GM19351 (cell line): ENCODE results near the gene PSMD8.
"Not testable (repeated sequence)": the region's sequence is repeated elsewhere in the genome, so short reads cannot be mapped to it uniquely, and the experiment has no call there.

Source experiments
- ATAC-seq: cut with Tn5 transposase; IDR thresholded peaks from one replicate; pipeline ENCODE4 v1.9.1; 2021; ENCODE audit warnings: mild to moderate bottlenecking, moderate library complexity; ENCODE audit not compliant: unreplicated experiment

PSMD8 gene

DNA sequence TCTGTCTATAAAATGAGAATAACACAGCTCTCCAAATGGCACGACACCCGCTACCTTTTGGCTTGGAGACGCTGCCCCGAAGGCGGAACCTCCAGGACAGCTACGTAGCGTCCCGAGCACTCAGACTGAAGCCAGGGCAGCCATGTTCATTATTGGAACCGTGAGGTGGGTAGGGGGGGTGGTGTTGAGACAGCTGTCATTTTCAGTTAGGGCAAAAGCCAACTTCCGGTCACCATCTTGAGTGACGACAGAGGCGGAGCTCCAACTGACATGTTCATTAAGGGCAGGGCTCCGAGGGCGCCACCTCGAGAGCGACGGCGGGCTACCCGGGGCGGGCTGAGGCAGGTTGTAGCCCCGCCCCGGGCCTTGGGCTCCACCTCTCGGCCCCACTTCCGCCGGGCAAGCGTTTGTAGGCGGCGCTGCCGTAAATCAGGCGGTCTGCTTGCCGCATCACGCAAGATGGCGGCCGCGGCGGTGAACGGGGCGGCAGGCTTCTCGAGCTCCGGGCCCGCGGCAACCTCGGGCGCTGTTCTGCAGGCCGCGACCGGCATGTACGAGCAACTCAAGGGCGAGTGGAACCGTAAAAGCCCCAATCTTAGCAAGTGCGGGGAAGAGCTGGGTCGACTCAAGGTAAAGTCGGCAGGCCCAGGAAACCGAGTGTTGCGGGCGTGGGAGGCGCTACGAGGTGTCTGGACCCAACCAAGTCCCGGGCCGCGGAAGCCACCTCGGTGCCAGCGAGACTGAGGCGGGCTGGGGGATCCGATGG is at the start of gene PSMD8:
Gene PSMD8 (plus strand): TSS at position 240 of the 766 bp plus-strand sequence. CDS start 31 bp downstream, at position 271.
- ATAC-seq = peak; percentile 97

DNA sequence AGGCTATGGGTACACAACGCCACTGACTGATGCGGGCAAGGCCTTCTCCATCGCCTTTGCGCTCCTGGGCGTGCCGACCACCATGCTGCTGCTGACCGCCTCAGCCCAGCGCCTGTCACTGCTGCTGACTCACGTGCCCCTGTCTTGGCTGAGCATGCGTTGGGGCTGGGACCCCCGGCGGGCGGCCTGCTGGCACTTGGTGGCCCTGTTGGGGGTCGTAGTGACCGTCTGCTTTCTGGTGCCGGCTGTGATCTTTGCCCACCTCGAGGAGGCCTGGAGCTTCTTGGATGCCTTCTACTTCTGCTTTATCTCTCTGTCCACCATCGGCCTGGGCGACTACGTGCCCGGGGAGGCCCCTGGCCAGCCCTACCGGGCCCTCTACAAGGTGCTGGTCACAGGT is 47.8 kb upstream of the PSMD8 start:
- ATAC-seq = no peak

DNA sequence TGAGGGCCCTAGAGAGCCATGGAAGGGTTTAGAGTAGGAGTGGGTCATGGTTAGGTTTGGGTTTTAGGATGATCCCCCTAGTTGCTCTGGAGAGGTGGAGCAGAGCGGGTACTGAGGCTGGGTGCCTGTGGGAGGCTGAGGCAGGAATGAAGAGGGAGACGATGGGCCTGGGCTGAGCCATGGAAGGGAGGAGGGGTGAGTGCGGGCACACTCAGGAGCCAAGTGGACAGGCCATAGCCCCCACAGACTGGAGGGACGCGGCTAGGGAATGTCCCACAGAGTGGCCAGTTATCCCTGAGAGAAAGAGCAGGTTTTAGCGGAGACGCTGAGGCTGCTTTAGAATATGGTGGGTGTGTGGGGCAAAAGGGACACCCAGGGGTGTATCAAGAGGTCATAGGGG is 44.7 kb upstream of the PSMD8 start:
- ATAC-seq = no peak

DNA sequence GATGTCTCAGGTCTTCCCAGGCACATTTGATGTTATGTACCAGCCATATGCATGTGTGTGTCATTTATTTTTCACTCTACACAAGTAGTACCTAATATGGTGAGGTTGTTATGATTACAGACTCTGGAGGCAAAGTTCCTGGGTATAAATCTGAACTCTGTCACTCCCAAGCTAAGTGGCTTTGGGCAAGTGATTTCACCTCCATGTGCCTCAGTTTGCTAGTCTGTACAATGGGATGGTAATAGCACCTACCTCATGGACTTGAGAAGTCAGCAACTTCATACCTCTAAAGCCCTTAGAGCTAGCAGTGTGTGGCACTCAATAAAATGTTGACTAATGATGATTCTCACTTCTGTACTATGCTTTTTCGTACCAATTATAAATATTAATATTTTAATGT is 42.6 kb upstream of the PSMD8 start:
- no peak for ATAC-seq

DNA sequence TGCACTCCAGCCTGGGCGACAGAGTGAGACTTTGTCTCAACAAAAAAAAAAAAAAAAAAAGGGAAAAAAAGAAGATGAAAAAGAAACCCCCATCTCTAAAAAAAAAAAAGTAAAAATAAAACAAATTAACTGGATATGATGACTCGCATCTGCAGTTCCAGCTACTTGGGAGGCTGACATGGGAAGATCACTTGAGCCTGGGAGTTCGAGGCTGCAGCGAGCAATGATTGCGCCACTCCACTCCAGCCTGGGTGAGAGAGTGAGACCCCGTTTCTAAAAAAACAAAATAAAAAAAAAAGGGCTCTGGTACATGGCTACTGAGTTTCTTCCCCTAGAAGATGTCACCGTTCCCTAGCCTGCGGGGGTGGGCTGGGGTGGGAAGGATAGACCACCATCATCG is 41.1 kb upstream of the PSMD8 start:
- no peak for ATAC-seq

DNA sequence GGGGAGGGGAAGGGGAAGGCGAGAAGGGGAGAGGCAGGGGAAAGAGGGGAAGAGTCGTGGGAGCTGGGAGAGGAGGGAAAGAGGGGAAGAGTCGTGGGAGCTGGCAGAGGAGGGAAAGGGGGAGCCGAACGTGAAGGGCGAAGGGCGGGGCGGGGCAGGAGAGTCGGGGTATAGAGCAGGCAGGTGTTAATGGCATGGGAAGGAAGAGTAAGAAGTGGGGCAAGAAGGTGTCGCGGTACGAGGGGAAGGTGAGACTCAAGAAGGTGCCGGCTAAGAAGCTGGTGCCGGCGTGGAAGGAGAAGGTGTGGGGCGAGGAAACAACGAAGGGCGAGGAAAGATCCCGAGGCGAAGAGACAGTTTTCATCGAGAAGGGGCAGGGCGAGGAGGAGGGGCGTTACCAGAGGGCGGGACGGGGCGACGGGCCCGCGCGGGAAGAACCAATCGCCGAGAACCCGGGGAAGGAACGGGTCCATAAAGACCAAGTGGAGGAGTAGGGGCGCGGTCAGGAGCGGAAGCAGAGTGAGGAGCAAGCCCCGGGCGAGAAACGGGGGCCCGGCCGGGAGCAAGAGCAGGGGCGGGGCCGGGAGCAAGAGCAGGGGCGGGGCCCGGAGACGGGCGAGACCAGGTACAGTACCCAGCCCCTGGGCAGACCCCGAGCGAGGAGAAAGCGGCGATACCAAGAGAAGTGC is 38.3 kb upstream of the PSMD8 start:
- ATAC-seq = peak; percentile 64

DNA sequence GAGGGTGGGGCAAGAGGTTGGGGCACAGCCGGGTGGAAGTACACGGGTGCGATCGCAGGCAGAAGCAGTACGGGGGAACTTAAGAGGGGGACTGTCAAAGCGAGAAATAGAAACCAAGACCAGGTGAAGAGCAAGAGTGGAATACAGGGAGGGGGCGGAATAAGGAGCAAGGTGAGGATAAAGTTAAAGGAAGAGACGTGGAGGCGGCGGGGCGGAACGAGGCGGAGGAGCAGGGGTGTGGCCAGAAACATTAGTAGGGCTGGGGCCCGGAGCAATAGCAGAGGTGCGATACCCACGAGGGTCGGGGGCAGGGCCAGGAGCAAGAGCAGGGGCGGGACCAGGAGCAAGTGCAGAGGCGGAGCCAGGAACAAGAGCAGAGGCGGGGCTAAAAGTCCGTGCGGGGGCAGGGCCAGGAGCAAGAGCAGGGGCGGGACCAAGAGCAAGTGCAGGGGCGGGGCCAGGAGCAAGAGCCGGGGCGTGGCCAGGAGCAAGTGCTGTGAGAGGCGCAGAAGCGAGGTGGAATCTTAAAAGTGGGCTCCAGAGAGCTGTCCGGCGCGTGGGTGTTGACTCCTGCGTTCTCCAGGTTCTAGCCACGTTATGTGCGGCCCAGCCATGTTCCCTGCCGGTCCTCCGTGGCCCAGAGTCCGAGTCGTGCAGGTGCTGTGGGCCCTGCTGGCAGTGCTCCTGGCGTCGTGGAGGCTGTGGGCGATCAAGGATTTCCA is 37.6 kb upstream of the PSMD8 start:
- peak; percentile 48 for ATAC-seq

DNA sequence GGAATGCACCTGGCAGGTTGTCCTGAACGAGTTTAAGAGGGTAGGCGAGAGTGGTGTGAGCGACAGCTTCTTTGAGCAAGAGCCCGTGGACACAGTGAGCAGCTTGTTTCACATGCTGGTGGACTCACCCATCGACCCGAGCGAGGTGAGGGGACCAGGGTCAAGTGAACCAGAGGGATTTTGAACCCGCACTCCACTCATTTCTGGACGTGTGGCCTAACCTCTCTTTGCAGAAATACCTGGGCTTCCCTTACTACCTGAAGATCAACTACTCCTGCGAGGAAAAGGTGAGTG is 37.1 kb upstream of the PSMD8 start:
- ATAC-seq = no peak

DNA sequence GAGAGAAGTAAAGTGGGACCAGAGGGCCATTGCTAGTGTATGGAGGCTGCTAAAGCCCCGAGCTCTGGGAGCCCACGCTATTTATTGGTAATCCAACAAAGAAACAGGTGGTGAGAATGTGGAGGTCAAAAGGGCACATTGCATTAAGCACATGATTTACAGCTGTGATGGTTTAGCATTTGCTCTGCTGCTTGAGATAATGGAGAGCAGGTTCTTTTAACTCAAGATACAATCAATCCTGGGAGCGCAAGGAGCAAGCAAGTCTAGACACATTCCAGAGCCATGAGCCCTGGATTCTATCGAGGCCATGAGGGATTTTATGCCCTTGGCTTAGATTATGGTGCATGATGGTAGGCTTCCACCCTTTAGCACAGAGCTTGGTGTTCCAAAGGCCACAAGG is 35.4 kb upstream of the PSMD8 start:
- ATAC-seq = not testable (repeated sequence)

DNA sequence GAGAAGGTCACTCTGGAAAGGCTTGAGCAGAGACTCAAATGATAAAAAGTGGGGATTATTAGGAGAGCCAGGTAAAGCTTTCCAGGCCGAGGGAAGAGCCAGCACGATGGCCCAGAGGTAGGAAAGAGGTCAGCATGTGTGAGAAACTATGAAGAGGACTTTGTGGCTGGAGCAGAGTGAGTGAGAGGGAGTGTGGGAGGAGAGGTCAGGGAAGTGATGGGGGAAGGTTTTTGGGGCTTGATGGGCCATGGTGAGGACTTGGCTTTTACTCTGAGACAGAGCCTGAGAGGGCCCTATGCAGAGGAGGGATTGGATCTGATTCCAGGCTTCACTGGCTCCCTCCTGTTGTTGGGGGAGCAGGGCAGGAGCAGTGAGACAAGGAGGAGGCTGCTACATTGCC is 33.4 kb upstream of the PSMD8 start:
- ATAC-seq = no peak

DNA sequence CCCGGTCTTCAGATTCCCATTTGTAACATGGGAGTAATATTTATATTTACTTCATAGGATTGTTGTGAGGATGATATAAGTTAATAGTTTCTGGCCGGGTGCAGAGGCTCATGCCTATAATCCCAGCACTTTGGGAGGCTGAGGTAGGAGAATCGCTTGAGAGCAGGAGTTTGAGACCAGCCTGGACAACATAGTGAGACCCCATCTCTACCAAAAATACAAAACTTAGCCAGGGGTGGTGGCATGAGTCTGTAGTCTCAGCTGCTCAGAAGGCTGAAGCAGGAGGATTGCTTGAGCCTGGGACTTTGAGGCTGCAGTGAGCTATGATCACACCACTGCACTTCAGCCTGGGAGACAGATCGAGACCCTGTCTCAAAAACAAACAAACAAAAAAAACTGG is 27.5 kb upstream of the PSMD8 start:
- ATAC-seq = no peak

DNA sequence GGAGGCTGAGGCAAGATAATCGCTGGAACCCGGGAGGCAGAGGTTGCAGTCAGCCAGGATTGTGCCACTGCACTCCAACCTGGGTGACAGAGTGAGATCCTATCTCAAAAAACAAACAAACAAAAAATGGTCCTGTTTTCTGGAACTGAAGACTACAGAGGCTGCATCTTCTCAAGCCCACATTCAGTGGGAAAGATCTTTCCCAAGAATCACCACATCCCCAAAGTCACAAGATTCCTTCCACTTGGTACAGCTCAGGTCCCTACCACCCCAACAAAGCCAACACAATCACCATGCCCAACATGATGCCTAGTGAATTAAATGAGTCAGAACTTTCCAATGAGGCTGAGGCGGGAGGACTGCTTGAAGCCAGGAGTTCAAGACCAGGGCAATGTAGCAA is 23.5 kb upstream of the PSMD8 start:
- no peak for ATAC-seq

DNA sequence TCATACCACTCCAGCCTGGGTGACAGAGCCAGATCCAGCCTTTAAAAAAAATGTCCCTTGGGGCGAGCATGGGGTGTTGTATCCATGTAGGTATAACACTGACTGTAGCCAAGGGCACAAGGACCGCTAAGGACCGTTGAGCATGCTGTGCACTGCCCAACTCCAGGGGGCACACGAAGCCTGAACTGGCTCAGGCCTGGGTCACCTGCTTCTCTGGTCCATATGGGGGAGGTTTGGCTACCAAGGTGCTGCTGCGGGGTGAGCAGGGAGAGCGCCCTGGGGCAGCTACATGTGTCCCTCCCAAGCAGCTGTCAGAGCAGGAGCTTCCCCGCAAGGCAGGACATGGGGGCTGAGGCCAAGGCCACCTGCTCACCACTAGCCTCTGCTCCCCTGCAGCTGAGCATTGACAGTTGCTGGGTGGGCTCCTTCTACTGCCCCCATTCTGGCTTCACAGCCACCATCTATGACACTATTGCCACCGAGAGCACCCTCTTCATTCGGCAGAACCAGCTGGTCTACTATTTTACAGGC is 22.4 kb upstream of the PSMD8 start:
- ATAC-seq = no peak

DNA sequence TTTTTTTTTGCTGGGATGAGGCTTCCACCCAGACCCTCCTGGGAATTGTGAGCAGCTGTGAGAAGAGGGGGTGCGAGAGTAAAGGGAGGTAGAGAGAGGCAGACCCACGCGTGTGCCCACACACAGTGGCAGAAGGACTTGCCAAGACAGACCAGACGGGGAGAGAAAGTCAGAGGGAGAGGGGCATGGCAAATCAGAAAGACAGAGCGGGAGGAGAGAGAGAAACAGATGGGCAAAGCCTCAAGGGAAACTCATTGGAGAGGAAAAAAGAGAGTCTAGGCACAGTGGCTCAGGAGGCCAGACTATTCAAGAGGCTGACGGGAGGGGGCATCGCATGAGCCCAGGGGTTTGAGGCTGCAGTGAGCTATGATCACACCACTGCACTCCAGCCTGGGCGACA is 21.8 kb upstream of the PSMD8 start:
- no peak for ATAC-seq

DNA sequence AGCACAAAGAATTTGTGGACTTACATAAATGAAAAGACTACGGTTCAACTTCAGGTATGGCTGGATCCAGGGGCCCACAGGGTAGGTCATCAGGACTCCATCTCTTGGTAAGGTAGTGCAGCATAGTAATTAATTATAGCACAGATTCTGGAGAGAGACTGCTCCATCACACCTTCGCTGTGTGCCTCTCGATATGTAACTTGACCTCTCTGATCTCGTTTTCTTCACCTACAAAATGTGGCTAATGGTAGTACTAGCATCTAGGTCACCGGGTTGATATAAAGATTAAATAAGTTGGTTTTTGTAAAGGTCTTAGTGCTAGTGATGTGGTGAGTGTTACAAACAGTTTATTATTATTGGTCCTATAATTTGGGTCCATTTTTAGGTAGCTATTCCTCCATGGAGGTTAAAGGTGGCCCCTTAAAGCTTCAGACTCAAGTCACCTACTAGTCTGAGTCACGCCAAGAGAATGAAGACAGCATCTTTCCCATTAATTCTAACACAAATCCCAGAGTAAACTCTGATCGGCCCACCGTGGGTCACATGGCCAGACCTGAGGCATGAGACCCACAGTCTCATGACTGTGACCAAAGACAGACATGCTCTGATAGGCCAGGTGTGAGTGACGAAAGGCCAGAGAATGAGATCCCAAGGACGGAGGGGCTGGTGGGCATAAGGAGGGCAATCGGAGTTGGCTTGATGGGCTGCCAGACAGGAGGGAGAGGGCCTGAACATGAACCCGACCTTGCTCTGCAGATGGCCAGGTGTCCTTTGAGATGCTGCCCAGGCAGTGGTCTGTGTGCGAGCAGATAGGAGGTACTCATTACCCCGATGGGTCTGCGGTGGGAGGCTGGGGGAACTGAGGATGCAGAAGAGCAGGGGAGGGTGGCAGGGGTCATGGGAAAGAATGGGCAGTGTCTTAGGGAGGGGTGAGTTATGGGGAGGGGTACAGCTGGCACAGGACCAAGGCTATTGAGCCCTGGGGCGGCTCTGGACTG is 18.3 kb upstream of the PSMD8 start:
- no peak for ATAC-seq

DNA sequence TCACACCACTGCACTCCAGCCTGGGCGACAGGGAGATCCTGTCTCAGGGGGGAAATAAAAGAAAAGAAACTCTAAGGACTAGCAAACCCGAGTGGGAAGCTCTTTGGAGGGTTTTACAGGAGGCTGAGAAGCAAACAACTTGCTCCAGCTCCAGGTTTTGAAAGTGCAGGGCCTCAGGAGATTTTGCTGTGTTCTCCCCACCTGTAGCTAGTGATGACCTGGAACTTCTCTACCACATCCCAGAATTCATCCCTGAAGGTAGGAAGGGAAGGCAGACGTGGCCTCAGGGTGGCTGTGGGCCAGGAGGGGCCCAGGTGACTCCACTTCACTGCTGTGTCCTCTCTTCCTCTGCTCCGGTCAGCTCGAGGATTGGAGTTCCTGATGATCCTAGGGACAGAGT is 16.3 kb upstream of the PSMD8 start:
- ATAC-seq = no peak

DNA sequence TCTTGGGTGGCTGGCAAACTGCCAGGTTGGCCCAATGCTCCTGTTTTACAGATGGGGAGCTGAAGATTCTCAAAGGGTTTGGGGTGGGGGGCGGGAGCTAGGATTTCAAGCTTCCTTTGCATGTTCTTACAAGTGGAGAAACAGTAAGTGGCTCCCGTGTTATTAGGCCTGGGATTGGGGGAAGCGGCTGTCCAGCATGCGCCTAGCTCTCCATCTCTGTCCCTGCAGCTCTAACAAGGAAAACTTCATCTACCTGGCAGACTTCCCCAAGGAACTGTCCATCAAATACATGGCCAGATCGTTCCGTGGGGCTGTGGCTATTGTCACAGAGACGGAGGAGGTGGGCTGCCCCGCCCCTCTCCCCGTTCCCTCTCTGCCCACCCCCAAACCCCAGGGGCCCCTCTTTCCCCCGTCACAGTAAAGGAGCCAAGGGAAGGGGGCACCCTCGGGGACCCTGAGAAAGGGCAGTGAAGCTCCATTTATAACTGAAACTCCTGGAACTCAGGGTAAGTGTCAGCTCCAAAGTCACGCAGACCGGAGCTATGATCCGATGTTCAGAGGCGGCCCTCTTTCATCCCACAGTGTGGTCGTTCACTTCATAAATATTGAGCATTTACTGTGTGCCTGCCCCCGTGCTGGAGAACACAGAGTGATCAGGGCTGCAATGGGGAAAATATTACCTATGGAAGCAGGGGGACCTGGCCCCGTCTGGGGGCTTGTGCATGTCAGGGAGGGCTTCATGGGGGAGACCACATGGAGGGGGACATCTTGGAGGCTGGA is 14.9 kb upstream of the PSMD8 start:
- ATAC-seq = no peak

DNA sequence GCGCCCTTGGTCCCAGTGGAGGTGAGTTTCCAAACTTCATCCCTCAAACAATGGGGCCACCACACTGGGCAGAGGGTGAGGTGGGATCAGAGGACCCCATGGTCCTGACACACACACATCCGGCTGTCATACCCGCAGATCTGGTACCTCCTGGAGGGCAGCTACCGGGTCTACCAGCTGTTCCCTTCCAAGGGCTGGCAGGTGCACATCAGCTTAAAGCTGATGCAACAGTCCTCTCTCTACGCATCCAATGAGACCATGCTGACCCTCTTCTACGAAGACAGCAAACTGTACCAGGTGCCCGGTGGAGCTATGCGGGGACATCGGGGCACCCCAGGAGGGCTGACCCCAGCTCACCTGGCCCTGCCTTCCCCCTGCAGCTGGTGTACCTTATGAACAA is 14.0 kb upstream of the PSMD8 start:
- ATAC-seq = no peak

DNA sequence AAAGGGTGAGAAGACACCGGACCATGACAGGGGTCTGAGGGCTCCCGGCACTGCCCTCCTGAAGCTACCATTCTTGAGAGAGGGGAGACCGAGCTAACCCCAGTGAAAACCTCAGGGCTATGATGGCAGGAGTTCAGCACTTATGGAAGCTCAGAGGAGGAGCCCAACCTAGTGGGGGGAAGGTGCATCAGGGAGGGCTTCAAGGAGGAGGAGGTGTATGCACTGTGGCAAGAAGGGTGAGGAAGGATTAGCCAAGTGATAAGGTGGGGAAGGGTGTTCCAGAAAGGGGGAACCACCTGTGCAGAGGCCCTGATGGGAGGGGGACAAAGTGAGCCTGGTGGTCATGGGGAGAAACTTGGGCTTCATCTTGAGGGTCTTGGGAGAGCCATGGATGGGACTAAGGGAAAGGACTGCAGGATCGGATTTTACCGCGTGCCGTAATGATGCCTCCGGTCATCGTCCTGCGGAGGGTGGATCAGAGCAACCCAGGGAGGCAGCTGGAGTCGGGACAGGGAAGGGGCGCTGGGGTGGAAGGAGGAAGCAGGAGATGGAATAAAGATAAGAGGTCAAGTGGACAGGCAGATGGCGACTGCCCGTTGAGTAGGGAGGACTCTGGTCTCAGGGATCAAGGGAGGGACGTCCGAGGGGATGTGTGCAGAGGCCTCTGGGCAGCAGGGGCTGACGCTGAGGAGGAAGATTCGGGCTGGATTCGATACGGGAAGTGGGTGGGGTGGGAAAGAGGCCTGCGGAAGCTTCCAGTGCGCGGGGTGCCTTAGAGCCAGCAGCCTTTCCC is 13.3 kb upstream of the PSMD8 start:
- no peak for ATAC-seq
